Activated T-cell treated with anti-CD3 and anti-CD28 coated beads, Interleukin-2, amount 50 U/mL, for 48 hours (primary cell): ENCODE measurements around the gene TNIK.
"Not testable (repeated sequence)": the region's sequence is repeated elsewhere in the genome, so short reads cannot be mapped to it uniquely, and the experiment has no call there.

Experiments used
- DNase-seq, 2 experiments: peaks; one replicate each; pipeline ENCODE4 v3.0.0-alpha.2; 2020

Gene TNIK

GRCh38 chr3:171445620-171446204 lies 14.5 kb downstream of the TNIK start:
- no peak for DNase-seq

- DNase-seq: no peak
Observed at GRCh38 chr3:171444001-171444690, 16.1 kb downstream of the TNIK start.

DNA sequence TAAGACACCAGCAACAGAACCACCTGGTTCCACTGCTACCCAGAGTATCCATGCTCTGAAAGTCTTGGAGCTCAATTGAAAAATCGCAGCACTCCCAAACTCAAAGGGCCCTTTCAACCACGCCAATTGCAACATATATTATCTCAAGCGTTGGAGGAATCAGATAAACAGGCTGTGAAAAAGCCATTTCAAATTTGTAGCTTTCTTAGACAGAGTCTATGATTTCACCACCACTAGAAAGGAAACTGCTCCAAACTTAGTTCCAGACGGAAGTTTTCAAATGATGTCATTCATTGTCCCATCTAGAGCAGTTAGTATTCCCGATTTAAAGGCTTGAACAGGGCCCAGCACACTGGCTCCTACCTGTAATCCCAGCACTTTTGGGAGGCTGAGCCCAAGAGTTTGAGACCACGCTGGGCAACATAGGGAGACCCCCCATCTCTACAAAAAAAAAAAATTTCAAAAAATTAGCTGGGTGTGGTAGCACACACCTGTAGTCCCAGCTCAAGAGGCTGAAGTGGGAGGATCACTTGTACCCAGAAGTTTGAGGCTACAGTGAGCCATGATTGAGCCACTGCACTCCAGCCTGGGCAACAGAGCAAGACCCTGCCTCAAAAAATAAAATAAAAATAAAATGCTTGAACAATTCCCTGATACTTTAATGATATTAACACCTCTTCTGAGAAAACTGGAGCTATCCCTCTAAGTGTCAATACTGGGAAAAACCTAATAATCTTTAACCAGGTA lies 16.8 kb downstream of the TNIK start:
- DNase-seq: no peak

DNA sequence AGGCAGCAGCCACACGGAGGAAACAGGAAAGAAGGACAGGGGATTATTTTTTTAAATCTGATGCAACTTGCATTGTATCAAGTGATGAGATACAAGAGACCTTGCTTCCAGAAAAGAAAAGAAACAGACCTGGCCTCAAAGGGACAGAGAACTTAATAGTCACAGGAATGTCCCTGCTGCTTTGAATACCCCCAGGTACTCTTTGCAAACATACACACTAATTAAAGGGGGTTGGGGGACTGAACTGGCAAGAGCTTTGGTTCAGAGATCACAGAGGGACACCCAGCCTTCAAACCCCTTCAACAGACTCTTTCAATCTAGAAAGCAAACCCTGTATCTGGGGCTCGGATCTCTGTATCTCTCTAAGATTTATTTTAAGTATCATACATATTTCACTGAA lies 18.0 kb downstream of the TNIK start:
- DNase-seq: no peak

- DNase-seq: no peak
Observed at GRCh38 chr3:171441381-171441780, 18.8 kb downstream of the TNIK start.

GRCh38 chr3:171439996-171440395 lies 20.2 kb downstream of the TNIK start:
- DNase-seq: no peak

- DNase-seq: no peak
Observed at GRCh38 chr3:171437115-171437756, 23.0 kb downstream of the TNIK start.

DNA sequence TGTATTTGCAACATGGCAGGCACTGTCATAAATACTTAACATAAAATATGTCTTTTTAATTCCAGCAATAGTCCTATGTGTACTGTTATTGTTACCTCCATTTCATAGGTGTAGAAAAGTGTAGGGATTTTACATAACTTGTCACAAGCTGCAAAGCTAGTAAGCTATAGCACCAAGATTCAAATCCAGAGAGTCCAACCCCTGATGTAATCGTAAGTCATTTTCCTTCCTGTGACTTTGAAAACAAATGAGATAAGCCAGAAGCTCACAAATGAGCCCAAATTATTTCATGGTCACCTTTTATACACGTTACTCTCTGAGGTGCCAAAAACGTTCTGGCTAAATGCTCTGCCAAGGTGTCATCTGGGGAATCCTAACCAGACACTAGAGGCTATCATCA lies 23.8 kb downstream of the TNIK start:
- DNase-seq: no peak

GRCh38 chr3:171435757-171436156 lies 24.4 kb downstream of the TNIK start:
- no peak for DNase-seq

DNA sequence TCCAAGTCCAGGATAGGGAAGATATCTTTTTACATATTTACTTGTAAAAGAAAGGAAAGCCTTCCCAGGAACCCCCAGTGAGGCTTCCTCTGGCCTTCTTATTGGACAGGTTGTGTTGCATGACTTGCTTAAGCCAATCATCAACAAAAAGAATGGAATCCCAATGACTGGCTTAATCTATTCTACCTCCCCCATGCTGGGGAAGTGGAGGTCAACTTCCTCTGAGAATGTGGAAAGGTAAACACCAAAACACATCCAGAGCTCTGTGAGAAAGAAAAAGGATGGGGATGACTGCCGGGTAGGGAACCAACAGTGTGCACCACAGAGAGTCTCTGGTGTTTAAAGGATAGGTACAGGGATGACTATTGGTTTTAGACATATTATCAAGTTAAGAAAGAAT lies 25.1 kb downstream of the TNIK start:
- DNase-seq: no peak

DNA sequence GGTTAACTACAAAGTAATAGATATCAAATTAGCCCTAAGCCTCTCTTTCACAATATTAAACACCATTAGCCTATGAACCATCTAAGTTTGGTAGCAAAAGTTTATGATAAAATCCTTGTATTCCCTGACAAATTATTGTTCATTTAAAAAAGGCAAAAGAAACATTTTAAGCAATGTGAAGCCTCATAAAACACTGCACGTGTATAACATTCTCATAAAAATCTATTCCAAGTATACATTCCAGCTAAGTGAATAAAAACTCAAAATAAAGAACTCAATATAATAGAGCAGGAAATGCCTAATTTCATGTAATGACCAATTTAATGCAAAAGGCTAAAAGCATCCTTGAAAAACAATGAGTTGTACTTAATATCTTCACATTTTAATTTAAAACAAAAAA lies 27.7 kb downstream of the TNIK start:
- no peak for DNase-seq

DNA sequence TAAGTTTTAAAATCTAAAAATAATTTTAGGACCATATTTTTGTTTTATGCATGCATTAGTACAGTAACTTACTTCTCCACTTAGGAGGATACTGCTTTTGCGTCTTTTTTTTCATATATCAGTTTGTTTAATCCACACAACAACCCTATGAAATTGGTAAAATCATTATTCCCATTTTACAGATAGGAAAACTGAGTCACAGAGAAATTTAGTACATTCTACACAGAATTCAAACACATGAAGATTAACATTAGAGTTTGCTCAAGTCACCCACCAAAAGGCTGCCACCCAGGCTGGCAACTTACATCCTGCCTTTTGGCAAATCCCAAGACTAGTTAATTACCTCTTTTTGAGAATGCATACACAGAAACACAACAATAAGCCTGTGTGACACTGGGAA lies 28.7 kb downstream of the TNIK start:
- DNase-seq: no peak

- no peak for DNase-seq
Observed at GRCh38 chr3:171430530-171430929, 29.7 kb downstream of the TNIK start.

- no peak for DNase-seq
Observed at GRCh38 chr3:171429635-171430034, 30.6 kb downstream of the TNIK start.

DNA sequence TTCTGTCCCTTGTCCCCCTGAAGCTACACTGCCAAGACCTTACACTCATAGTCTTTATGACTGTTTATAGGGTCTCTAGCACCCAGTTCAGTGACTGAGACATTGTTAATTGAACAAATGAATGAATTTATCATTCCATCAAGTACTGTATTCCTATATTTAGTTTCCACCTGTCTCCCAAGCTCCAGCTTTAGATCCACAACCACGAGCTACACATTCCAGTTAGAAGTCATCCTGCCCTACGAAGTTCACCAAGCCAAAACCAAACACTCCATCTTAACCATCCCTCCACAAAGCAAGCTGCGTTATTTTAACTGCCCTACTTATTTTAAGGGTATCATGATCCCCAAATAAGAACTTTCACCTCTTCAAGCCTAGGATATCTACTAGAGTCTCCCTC lies 31.3 kb downstream of the TNIK start:
- DNase-seq: no peak

DNA sequence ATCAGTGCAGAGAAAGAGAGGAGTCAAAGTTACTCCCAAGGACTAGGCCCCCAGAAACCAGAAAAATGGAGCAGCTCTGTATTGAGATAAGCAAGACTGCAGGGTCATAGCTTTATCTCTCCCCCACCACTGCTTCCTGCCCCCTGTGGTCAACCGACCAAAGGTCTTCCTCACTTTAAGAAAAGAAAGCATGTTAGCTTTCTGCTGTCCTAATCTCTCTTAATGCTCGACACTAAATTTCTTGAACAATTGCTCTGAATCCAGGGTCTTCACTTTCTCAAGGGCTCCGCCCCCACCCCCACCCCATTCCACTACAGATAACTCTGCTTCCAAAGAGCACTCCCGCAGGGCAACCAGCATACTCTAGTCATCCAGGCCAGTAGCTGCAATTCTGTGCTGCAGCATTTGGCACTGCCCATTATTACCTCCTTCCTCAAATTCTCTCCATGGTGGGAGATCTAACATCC lies 31.9 kb downstream of the TNIK start:
- no peak for DNase-seq

- DNase-seq: no peak
Observed at GRCh38 chr3:171427771-171428320, 32.4 kb downstream of the TNIK start.

GRCh38 chr3:171424063-171424462 lies 36.1 kb downstream of the TNIK start:
- not testable (repeated sequence) for DNase-seq

- not testable (repeated sequence) for DNase-seq
Observed at GRCh38 chr3:171422855-171423254, 37.4 kb downstream of the TNIK start.

DNA sequence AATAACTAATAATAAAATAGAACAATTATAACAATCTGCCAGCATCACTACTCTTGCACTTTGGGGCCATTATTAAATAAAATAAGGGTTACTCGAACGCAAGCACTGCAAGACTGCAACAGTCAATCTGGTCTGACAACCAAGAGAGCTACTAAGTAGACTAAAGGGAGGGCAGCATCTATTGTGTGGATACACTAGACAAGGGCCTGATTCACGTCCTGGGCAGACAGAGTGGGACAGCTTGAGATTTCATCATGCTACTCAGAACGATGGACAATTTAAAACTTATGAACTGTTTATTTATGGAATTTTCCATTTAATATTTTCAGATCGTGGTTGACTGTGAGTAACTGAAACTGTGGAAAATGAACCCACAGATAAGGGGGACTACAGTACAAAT lies 39.5 kb downstream of the TNIK start:
- DNase-seq: no peak

DNA sequence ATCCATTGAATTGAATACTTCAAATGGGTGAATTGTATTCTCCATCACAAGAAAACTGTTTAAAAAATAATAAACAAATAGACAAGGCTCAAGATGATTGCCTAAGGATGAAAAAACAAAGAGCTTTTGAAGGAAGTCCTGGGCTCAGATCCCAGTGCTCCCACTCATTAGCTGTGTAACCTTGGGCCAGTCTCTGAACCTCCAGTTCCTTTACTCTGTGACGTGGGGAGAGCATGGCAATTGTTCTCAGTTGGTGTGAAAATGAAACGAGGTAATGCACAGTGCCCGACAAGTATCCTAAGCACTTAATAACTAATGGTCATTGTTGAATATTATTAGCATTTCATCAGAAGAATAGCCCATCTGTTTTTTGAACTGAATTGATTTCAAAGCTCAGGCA lies 40.7 kb downstream of the TNIK start:
- no peak for DNase-seq

DNA sequence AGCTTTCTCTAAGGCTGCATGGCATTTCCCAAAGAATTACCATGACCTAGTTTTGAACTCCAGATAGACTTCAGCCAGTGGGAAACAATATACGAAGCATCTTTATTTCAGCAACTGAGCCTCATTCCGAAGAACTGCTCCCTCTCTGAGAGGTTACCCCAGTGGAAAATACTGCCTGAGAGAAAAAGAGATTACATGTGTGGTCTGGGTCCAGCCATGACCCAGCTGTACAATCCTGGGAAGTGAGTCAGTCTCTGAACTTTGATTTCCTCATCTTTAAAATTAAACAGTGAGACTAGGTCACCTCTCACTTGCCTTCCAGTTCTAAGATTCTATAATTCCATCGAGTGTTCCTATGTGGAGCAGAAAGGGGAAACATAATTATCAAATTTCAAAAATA lies 42.4 kb downstream of the TNIK start:
- DNase-seq: no peak

DNA sequence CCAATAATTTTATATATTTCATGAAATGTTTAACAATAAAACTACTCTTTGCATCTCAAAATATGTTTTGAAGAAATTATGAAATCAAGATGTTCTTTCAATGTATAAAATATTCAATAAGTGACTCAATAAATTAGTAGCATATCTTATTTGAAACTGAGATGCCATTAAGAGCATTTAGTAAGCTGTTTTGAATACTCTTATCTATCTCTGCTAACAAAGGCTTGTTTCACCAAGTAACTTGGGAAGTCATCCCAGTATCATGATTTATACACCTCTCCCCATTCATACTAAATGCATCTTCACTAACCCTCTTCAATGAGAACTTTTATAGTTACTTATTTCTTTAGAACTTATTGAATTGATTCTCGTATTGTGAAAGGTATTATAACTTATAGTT lies 43.1 kb downstream of the TNIK start:
- DNase-seq: no peak
